Measurements from ENCODE around the gene AHDC1.
A peak's percentile ranks its signal among the peaks of the same experiment; 100 is the strongest.

The AHDC1 gene

DNA sequence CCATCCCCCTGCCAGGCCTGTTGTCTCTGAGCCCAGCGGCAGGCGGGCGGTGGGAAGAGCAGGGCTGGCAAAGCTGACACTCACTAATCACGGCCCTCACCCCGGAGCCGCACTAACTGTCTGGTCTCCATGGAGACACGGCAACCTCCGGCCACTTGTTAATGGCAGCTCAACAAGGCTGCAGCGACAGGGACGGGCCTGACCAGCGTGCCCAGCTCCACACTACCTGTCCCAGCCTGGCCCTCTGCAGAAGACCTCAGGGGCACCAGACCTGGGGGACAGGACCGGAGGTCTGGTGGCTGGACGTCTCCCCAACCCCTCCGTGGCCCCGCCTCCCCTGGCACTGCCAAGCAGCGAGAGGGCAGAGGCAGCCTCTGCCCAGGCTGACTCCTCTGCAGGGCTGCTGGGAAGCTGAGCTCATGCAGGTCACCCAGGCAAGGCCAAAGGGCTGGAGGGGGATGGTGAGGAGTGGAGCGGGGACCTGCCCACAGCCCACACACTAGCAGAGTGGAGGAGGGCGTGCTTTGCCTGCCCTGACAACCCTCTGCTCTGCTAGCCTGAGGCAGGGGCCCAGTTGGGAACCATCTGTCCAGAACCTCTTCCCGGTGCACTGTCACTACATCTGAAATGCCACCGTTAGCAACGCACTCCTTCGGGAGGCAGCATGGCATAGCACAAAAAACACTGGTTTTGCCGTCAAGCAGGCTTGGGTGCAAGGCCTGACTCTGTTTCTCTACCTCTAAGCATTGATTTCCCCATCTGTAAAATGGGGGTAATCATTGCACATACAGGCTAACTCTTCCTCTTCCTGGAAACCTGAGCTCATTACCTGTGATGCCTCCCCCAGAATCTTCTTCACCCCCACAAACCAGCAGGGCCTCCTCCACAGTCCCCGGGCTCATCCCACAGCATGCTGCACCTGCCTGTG, 84.3 kb downstream of the AHDC1 start:
- peak overlapping the region; percentile 99 for H3K4me2 ChIP-seq
- H3K4me3 ChIP-seq = no peak overlapping the region
- H4K20me1 ChIP-seq = no peaks in the 10 kb centered on the region
- H3K36me3 ChIP-seq = no peaks in the 10 kb centered on the region
- peaks cover 54% of the 10 kb centered on the region for H3K4me1 ChIP-seq
- H3K27ac ChIP-seq = 0 out of 2 replicates have a peak overlapping the region, but pooled peaks have one; percentile 96
- H3K9me3 ChIP-seq = no peaks in the 10 kb centered on the region
- no peak for TF ChIP-seq Cebpa-rat (IDR thresholded peaks at IDR 0.05)
- no peak overlapping the region for H3K9ac ChIP-seq
- H3K27me3 ChIP-seq = no peaks in the 10 kb centered on the region

DNA sequence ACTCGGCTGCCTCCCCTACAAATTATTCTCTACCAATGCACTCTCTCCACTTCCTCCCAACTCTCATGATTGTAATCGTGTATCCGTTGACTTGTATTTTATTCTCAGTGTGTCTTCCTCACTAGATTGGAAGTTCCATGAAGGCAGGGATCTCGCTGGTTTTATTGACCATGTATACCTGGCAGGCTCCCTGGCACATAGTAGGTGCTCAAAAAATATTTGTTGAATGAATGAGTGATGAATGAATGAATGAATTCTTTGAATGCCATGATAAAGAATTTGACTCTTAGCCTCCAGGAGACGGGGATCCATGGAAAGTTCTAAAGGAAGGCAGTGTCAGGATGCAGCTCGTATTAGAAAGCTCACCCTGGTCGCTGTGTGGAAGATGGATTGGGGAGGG, 85.1 kb downstream of the AHDC1 start:
- no peak overlapping the region for H3K4me2 ChIP-seq
- H3K9ac ChIP-seq = no peak overlapping the region
- no peaks in the 10 kb centered on the region for H3K36me3 ChIP-seq
- H3K27me3 ChIP-seq = no peaks in the 10 kb centered on the region
- H3K9me3 ChIP-seq = no peaks in the 10 kb centered on the region
- no peak overlapping the region for H3K27ac ChIP-seq
- H4K20me1 ChIP-seq = no peaks in the 10 kb centered on the region
- no peak overlapping the region for H3K4me3 ChIP-seq
- H3K4me1 ChIP-seq = peaks cover 54% of the 10 kb centered on the region
- no peak for TF ChIP-seq Cebpa-rat (IDR thresholded peaks at IDR 0.05)

DNA sequence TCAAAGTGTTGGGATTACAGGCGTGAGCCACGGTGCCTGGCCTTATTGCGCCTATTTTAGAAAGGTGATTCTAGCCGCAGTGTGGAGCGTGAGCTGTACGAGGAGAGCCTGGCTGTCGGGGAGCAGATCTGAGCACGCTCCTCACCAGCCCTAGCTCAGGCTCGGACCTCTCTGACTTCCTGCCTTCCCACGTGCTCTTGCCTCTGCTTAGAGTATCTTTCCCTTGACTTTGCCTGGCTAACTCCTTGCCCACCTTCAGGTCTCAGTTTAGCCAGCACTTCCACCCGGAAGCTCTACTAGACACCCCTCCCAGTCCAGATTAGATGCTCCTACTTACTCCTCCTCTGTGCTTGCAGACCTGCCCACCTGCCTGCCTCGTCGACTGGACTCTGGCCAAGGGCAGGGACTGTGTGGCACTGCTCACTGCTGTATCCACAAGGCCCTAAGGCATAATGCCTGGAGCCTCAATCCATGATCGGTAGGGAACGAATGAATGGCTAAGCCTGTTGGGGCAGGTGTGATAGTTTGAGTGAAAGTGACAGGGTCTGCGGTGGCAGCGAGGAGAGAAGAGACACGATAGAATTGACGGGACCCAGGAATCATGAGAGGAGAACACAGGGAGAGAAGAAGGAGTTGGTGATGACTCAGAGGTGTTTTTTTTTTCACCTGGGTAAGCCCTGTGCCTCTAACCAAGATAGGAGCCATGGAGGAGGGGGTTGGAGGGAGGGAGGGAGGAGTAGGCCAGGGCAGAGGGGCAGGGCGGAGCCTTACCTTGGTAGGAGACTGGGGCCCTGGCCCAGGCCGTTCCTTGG, 85.8 kb downstream of the AHDC1 start:
- Histone ChIP-seq H3K4me2 (no peak overlapping the region), H3K27me3 (no peaks in the 10 kb centered on the region), H3K4me1 (peaks cover 54% of the 10 kb centered on the region), H4K20me1 (no peaks in the 10 kb centered on the region), H3K36me3 (no peaks in the 10 kb centered on the region), H3K27ac (peak overlapping the region; percentile 13; the same call in 1 of the 2 replicates), H3K9ac (no peak overlapping the region), H3K9me3 (no peaks in the 10 kb centered on the region), H3K4me3 (no peak overlapping the region)
- no peak for TF ChIP-seq Cebpa-rat (IDR thresholded peaks at IDR 0.05)

GRCh38 chr1:27517301-27517700, 86.6 kb downstream of the AHDC1 start:
- Histone ChIP-seq H3K9ac (no peak overlapping the region), H3K4me3 (no peak overlapping the region), H3K27me3 (no peaks in the 10 kb centered on the region), H3K36me3 (no peaks in the 10 kb centered on the region), H4K20me1 (no peaks in the 10 kb centered on the region), H3K9me3 (no peaks in the 10 kb centered on the region), H3K4me1 (peaks cover 50% of the 10 kb centered on the region), H3K4me2 (no peak overlapping the region), H3K27ac (no peak overlapping the region)
- TF ChIP-seq Cebpa-rat (IDR thresholded peaks at IDR 0.05) = no peak

DNA sequence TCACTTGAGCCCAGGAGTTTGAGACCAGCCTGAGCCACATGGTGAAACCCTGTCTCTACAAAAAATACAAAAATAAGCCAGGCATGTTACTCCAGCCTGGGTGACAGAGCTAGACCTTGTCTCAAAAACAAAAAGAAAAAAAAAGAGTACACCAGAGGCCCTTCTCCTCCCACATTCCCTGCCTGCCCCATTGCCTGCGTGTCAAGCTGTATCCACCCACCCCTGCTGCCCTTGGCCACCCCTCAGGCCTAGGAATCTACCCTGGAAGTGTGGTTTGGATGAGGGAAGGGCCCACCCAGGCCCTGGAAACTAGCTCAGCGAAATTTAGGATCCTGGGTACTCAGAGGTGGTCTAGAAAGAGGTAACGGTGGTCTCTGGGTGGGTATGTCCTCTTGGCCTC, 88.3 kb downstream of the AHDC1 start:
- Histone ChIP-seq H3K4me3 (no peak overlapping the region), H3K36me3 (no peaks in the 10 kb centered on the region), H3K27me3 (no peaks in the 10 kb centered on the region), H4K20me1 (no peaks in the 10 kb centered on the region), H3K4me1 (peaks cover 38% of the 10 kb centered on the region), H3K9ac (no peak overlapping the region), H3K9me3 (no peaks in the 10 kb centered on the region), H3K27ac (no peak overlapping the region), H3K4me2 (no peak overlapping the region)
- TF ChIP-seq Cebpa-rat (IDR thresholded peaks at IDR 0.05) = no peak

DNA sequence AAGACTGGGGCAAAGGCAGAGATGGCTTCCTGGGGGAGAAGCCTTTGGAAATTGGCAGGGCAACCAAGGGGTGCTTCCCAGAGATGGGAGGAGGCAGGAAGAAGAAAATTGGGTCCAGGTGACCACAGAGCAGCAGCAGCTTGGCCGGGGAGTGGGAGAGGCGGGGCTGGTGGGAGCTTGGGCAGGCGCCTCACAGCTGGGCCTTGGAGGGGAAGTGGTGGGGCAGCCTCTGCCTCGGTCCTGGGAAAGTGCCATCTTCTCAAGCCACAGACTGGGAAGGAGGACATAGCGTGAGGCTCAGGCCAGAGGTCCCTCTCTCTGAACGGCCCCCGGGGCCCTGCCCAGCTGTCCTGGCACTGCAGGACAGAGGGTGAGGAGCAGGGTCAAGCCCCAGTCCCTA, 90.0 kb downstream of the AHDC1 start:
- Histone ChIP-seq H3K9ac (0 out of 2 replicates have a peak overlapping the region, but pooled peaks have one; percentile 62), H3K4me3 (no peak overlapping the region), H3K27ac (peak overlapping the region; percentile 76), H3K9me3 (no peaks in the 10 kb centered on the region), H3K36me3 (no peaks in the 10 kb centered on the region), H3K4me2 (peak overlapping the region; percentile 76), H3K4me1 (peaks cover 32% of the 10 kb centered on the region), H3K27me3 (no peaks in the 10 kb centered on the region), H4K20me1 (no peaks in the 10 kb centered on the region)
- TF ChIP-seq Cebpa-rat (IDR thresholded peaks at IDR 0.05) = no peak

DNA sequence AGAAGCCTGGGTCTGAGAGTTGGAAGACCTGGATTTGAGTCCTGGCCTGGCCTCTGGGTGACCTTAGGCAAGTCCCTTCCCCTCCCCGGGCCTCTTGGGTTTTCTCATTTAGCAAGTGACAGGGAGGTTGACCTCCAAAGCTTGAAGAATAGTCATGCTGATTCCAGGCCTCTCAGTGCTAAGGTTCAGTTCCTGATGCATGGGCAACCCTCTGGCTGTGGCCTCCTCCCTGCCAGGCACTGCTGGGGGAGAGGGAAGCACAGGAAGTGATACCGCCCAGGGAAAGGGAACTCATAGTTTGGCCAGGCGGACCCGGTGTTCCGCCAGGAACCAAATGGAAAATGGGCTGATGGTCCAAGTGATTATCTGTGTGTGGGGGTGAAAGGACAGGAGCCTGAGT, 90.4 kb downstream of the AHDC1 start:
- Histone ChIP-seq H3K27ac (peak overlapping the region; percentile 76), H3K27me3 (no peaks in the 10 kb centered on the region), H3K9ac (no peak overlapping the region), H4K20me1 (no peaks in the 10 kb centered on the region), H3K4me3 (no peak overlapping the region), H3K4me2 (peak overlapping the region; percentile 76), H3K4me1 (peaks cover 32% of the 10 kb centered on the region), H3K36me3 (no peaks in the 10 kb centered on the region), H3K9me3 (no peaks in the 10 kb centered on the region)
- TF ChIP-seq Cebpa-rat (IDR thresholded peaks at IDR 0.05) = no peak

DNA sequence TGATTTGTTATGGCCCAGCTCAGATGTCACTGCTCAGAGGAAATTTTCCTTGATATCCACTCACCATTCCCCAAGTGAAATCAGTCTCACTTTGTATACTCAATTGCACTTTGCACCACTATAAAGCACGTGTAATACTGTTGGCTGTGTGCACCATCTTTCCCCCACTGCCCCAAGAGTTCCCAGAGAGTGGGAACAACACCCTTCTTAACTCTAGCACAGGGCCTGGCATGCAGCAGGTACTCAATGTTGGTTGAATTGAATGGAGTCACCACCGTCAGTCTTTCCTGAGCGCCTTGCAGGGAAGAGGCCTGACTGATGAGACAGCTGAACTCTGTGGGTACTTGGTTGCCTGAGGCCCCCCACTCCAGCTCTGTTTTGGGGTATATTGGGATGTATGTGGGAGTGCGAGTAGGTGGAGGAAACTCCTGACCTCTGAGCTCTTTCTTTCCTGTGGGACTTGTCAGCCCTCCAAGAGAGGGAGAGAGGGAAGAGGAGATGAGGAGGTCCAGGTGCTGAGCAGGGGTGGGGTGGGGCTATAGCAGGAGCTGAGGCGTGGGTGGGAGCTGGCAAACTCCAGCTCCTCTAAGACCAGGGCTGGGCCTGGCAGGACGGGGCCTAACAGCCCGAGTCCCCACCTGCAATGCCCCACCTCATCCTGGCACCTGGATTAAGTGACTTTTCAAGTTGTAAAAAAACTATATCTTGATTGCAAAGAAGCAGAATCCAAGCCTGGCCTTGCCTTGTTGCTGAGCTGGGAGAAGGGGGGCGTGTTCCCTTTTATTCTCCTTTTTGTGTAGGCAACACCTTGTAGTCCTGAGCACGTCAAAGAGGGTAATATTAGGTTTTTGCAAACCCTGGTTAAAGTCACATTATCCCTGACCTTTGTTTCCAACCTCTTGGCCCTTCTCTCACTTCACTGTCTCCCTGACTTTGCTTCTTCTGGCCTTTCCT, 94.5 kb downstream of the AHDC1 start:
- TF ChIP-seq Cebpa-rat (IDR thresholded peaks at IDR 0.05) = no peak
- H4K20me1 ChIP-seq = no peaks in the 10 kb centered on the region
- H3K27ac ChIP-seq = no peak overlapping the region
- no peaks in the 10 kb centered on the region for H3K36me3 ChIP-seq
- peaks cover 28% of the 10 kb centered on the region for H3K4me1 ChIP-seq
- no peaks in the 10 kb centered on the region for H3K9me3 ChIP-seq
- H3K4me2 ChIP-seq = peak overlapping the region; percentile 5; the same call in 1 of the 2 replicates
- H3K4me3 ChIP-seq = no peak overlapping the region
- H3K27me3 ChIP-seq = no peaks in the 10 kb centered on the region
- no peak overlapping the region for H3K9ac ChIP-seq
